GM21390 (cell line): Measurements from ENCODE around the gene PCBP3.
"Not testable (repeated sequence)": the region's sequence is repeated elsewhere in the genome, so short reads cannot be mapped to it uniquely, and the experiment has no call there.

ENCODE experiments used
- ATAC-seq: cut with Tn5 transposase; IDR thresholded peaks from one replicate; pipeline ENCODE4 v1.9.1; 2021; ENCODE audit not compliant: unreplicated experiment

Gene PCBP3

DNA sequence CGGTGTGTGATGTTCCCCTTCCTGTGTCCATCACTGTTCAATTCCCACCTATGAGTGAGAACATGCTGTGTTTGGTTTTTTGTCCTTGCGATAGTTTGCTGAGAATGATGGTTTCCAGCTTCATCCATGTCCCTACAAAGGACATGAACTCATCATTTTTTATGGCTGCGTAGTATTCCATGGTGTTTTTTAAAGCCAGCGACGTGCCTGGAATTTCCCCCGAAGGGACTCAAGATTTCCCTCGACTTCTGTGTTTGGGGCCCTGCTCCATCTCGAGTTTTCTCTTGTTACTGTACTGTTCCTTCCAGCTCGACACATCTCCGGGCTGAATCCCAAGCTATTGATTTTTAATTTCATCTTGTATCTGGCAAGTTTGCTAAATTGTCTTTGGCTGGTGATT is 309.0 kb downstream of the PCBP3 start:
- ATAC-seq = not testable (repeated sequence)

DNA sequence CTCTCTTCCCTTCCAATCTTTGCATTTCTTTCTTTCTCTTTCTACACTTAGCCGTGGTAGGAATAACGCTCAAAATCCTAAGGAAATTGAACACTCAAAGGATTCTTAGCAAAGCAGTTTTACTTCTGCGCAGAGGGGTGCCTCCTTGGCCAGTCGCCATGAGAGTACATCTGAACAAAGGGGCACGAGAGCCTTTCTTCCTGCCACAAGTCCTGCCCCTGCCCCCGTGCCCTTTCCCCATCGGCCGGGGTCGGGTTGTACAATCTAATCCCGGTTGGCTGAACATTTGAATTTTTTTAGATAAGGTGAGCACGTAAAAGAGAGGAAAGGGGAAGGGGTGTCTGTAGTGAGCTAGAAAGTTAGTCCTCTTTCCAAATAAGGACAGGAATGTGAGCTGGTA is 309.4 kb downstream of the PCBP3 start:
- ATAC-seq = no peak

DNA sequence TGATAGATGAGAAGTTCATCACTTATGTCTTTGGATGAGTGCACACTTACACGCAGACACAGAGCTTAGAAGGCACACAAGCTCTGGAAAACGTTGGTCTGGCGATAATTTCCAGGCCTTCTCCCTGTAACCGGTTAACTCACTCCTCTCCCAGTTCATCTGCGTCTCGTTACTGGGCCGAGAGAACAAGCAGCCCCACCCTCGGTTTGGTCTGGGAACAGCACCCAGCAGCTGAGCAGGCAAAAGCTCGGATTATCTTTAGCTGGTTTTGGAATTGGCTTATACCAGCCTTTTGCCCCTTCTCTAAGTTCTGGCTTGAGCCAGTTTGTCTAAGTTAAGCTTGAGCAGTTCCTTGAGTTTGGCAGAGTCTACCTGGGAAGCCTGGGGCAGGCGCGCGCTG is 310.7 kb downstream of the PCBP3 start:
- ATAC-seq = no peak

DNA sequence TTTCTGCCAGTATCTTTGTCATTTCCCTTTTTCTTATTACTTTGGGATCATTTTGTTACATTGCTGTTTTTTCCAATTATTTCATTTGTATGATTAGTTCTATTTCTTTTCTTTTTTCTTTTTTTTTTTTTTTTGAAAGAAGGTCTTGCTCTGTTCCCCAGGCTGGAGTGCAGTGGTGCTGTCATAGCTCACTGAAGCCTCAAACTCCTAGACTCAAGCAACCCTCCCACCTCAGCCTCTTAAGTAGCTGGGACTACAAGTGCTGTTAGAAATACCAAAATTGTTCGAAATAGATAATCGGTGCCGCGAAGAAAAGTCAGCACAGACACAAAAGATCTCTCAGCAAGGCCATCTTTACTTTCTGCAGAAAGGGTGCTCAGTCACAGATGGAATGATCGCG is 311.4 kb downstream of the PCBP3 start:
- no peak for ATAC-seq

DNA sequence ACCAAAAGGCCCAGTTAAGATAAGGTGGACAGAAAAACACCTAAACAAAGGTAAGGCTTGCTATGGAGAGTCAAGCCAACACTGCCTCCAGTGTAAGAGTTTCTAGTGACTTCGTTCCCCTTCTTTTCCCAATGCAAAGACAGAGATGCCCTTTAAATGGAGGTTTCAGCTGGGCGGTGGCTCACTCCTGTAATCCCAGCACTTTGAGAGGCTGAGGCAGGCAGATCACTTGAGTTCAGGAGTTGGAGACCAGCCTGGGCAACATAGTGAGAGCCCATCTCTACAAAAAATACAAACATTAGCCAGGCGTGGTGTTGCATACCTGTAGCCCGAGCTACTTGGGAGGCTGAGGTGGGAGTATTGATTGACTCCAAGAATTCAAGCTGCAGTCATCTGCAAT is 314.0 kb downstream of the PCBP3 start:
- no peak for ATAC-seq

DNA sequence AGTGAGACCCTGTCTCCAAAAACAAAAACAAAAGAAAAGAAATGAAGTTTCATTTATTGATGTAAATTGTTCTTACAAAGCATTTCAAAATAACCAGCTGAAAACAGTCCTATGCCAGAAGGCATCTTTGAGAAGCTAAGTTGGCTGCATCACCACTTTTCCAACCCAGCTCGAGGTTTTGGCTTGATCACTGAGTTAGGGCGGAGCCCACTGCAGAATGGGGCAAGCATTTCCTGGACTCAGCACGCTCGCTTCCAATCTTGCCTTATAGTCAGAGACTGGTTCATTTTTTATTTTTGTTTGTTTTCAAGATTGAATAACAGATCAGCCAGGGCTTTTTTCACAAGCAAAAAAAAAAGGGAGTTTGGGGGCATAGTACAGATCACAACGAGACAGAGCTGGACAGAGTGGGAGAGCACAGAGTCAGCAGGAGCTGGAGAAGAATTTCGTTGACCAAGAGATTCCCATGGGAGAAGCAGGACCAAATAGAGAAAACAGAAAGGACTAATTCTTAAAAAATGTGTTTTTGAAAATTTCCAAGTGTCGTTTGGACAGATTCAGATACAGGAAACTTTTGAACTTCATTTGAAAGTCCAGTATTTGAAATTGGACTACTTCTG is 314.6 kb downstream of the PCBP3 start:
- ATAC-seq = no peak

DNA sequence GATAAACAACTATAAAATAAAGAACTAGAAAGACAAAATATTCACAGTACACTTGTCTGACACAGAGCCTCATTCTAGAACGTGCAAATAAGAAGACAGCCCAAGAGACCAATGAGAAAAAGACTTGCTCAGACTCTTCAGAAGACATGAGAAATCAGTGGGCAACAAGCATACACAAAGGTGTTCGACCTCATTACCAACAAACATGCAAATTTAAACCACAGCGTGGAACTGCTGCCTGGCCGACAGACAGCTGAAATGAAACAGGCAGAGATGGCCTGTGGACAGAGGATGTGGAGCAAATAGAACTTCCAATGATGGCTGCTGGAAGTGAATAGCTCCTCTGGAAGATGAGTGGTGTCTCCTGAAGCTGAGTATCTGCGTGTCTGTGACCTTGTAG is 315.7 kb downstream of the PCBP3 start:
- ATAC-seq = no peak

DNA sequence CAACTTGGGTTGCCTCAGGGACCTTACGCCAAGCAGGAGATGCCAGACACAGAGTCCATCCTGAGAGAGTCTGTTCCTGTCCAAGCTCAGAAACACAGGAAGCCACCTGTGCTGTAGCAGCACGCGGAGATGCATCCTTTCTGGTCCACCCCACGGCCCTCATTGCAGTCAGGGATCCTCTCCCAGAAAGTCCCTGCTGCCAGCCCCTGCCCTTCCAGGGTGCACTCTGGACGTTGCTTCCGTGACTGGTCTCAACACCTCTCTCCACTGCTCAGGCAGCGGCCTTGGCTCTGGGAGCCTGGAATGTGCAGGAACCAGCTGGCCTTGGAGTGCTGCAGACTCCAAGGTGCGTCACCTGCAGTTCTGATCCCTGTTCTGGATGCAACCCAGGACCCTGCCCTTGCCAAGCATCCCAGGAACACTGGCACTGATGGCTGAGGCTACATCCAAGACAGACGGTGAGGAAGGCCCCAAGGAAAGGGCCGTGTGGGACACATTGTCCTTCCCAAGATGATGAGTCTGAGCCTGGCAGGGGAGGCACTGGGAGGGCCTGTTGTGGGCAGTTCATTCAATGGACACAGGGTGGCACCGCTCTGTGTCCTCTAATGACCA is 316.4 kb downstream of the PCBP3 start:
- no peak for ATAC-seq

DNA sequence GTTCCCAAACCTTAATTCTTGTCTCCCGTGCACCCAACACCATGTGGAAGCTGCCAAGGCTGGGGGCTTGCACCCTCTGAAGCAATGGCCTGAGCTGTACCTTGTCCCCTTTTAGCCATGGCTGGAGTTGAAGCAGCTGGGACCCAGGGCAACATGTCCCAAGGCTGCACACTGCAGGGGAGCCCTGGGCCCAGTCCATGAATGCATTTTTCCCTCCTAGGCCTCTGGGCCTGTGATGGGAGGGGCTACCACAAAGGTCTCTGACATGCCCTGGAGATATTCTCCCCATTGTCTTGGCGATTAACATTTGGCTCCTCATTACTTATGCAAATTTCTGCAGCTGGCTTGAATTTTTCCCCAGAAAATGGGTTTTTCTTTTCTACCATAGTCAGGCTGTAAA is 317.9 kb downstream of the PCBP3 start:
- ATAC-seq = not testable (repeated sequence)

DNA sequence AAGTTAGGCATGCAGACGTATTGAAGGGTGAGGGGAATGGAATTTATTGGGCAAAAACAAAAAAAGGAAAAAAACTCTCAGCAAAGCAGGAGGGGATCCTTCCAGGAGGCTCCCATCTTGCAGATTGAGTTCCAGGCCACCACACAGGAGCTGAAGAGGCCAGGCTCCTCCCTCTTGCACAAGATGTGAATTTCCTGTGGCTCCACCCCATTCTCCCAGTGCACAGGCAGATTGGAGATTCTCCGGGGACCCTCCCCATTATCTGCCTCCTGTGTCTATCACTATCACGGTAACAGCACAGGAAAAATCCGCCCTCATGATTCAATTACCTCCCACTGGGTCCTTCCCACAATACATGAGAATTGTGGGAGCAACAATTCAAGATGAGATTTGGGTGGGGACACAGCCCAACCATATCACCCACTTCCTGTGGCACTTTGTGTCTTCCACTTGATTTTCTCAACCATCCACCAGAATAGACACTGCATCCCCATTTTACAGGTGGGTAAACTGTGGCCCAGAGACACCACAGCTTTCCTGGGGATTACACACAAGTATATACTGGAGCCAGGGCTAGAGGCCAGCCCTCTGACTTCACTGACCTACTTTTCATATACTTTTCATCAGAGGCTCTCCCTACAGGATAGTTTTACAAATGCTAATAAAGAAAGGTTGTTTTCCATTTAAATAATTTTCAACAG is 319.2 kb downstream of the PCBP3 start:
- no peak for ATAC-seq

DNA sequence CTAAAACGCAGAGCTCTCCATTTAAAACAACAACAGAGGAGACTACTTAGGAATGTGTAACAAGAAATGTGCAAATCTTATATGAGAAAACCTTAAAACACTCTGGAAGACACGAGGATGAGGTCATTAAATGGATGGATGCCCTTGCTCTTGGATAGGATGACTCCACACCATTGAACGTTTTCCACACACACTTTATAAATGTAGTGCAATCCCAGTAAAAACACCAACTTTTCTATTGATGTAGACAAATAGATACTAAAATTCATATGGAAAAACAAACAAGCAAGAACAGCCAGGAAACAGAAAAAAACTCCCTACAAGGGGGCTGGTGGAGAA is 319.7 kb downstream of the PCBP3 start:
- no peak for ATAC-seq

DNA sequence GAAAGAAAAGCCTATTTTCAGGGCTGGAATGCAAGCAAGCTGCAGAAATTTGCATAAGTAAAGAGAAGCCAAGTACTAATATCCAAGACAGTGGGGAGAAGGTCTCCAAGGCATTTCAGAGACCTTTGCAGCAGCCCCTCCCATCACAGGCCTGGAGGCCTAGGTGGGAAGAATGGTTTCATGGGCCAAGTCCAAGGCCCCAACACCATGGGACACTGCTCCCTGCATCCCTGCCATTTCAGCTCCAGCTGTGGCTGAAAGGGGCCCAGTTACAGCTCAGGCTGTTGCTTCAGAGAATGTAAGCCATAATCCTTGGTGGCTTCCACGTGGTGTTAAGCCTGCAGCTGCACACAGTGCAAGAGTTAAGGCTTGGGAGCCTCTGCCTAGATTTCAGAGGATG is 321.1 kb downstream of the PCBP3 start:
- no peak for ATAC-seq

DNA sequence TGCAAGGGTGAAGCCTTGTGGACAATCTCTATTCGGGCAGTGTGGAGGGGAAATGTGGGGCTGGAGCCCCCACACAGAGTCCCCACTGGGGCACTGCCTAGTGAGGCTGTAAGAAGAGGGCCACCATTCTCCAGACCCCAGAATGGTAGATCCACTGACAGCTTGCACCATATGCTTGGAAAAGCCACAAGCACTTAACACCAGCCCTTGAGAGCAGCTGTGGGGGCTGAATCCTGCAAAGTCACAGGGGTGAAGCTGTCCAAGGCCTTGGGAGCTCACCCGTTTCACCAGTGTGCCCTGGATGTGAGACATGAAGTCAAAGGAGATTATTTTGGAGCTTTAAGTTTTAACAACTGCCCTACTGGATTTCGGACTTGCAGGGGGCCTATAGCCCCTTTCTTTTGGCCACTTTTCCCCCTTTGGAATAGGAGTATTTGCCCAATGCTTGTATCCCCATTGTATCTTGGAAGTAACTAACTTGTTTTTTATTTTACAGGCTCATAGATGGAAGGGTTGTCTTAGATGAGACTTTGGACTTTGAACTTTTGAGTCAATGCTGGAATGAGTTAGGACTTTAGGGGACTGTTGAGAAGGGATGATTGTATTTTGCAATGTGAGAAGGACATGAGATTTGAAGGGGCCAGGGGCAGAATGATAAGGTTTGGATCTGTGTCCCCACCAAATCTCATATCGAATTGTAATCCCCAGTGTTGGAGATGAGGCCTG is 321.7 kb downstream of the PCBP3 start:
- ATAC-seq = no peak

DNA sequence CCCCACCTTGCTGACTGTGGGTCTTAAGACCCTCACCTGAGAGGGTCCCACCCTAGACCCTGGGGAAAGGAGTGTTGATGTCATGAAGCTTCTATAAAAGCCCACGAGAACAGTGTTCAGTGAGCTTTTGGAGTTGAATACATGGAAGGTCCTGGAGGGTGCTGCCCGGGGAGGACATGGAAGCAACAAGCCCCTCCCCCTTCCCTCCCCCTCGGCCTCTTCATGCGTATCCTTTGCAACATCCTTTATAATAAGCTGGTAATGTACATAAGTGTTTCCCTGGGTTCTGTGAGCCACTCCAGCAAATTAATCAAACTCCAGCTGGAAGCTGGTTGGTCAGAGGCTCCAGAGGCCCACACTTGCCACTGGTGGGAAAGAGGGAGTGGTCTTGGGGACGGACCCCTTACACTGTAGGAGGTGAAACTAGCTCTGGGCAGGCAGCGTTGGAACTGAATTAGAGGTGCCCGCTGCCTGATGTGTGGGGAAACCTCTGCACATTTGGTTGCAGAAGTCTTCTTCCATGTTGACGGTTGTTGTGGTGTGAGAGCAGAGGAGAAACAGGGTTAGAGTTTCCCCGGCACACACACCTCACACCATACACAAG is 323.4 kb downstream of the PCBP3 start:
- no peak for ATAC-seq

DNA sequence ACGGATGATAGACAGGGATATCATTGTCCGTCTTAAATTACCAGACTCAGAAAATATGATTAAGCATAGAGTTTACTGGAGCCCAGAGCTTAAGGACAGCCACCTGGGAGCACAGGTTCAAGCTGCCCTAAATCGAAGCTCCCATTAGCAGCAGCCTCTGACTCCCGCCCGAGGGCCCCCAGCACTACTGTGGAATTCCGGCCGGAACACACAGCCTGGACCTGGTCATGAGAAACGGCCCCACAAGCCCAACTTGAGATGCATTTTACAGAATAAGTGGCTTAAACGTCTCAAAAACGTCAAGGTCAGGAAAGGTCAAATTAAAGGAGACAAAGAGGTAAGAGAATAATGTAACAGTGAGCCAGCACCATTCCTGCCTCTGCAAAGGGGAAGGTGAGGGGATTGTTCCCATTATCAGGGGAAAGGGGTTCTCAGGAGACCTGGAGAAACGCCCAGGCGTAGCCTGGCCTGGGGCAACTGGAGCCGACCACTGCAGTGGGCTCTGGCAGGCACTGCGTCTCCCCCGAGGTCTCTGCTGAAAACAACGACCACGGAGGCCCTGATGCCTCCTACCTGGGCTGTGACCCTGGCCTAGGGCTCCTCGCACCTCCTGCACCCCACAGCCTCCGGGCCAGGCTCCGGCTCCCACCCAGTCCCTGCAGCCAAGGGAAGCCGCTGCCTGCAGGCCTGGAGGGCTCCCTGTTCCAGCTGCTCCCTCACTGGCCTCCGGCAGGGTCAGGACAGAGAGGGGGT is 326.6 kb downstream of the PCBP3 start:
- ATAC-seq = no peak

DNA sequence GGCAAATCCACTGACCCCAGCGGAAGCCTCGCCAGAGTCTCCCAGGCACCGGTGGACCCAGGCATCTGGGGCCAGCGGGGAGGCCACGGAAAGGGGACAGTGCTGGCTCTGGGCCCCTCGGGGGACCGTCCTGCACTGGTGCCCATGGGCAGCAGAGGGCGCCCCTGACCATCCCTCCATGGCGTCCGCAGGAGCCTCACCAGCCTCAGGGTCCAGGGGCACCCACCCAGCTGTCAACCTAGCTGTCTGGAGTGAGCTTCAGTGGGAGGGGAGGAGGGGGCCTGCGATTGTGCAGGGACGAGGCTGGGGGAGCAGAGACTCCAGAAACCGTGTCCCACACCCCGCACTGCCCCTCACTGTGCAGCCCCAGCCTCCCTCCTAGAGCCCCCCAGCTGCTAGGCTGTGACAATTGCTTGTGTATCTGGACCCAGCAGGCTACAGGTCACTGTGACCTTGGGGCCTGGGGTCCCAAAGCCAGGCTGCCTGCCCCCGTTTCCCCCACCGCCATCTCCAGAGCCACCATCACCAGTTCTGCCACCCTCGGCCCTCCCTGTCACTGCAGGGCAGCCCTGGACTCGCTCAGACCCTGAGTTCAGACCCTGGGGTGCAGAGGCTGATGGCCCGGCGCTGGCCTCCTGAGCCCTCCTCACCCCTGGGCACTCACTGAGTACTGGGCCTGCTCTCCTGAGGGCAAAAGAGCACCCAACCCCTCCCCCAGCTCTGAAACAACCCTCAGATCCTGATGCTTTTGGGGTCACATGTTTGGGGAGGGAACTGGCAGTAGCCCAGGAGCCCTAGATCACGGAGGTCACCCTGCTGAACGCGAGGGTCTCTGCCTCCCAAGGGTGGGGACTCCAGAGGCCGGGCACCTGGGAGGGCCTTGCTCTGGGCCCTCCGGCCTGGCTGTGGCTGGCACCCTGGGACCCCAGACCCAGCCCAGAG is 327.4 kb downstream of the PCBP3 start:
- no peak for ATAC-seq

DNA sequence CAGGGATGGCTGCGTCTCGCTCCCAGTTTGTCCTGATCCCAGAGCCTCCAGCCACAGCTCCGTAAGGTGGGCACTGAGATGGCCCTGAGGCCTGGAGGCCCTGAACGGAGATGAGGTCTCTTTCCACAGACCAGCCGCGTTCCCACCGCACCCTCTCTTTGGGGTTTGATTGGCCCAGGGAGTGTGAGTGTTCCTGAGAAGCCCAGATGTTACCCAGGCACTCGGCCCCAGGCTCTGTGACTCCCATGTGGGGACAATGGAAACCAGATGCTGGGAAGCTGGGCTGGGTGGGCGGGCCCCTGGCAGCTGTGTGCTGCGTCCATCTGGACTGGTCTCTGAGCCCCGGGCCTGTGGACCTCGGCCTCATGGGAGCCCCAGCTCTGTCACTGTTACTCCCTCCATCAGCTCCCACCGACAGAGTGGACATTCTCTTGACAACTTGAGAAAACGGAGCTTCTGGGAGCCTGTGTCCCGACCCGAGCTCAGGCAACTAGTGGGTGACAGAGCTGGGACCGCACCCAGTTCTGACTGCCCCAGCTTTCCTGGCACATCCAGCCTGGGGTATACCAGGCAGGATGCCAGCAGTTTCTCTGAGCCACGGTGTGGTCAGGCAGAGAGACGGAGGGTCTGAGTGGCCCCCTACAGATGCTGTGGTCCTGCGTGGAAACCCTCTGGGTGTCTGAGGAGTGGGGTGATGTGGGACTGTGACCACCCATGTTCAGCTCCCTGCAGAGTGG is 328.3 kb downstream of the PCBP3 start:
- ATAC-seq = no peak

DNA sequence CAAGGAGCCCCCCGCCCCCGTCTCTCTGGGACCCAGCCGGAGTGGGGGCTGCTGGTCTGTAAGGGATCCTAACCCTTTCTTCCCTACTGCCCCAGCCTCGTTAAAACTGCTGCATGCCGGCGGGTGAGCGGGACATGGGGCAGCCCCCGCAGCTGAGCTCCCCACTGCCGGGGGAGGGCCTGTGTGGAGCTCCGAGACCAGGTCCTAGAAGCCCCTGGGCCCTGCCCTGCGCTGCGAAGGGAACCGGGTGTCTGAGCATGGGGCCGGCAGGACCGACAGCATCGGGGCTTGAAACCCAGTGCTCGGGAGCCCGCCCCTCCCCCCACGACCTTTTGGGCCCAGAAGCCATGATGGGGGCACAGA is 328.8 kb downstream of the PCBP3 start:
- no peak for ATAC-seq
